GM19397 (cell line): ENCODE measurements around the gene ITGAE.

ENCODE experiments used
- ATAC-seq: cut with Tn5 transposase; IDR thresholded peaks from one replicate; pipeline ENCODE4 v1.9.1; 2021; ENCODE audit warnings: mild to moderate bottlenecking, moderate library complexity; ENCODE audit not compliant: unreplicated experiment

ITGAE gene

GRCh38 chr17:3672571-3672970, 128.4 kb downstream of the ITGAE start:
- ATAC-seq = no peak

- no peak for ATAC-seq
These were observed 131.4 kb downstream of the ITGAE start for GRCh38 chr17:3669548-3669947.

DNA sequence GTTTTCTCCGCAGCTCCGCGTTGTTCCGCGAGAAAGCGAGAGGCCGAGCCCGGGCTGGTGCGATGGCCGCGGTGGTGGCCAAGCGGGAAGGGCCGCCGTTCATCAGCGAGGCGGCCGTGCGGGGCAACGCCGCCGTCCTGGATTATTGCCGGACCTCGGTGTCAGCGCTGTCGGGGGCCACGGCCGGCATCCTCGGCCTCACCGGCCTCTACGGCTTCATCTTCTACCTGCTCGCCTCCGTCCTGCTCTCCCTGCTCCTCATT, 132.0 kb downstream of the ITGAE start:
- ATAC-seq = peak; percentile 9

- ATAC-seq = peak; percentile 88
These were observed 132.5 kb downstream of the ITGAE start, which contains the start of the genes EMC6 and TAX1BP3 for GRCh38 chr17:3668279-3669084. Gene EMC6 (plus strand): TSS chr17:3668812. CDS start chr17:3669147, 335 bp downstream. Gene TAX1BP3 (minus strand): TSS chr17:3668578. CDS start chr17:3668526, 52 bp downstream.

GRCh38 chr17:3667366-3668278, 133.4 kb downstream of the ITGAE start:
- peak; percentile 7 for ATAC-seq

- no peak for ATAC-seq
These were observed 134.5 kb downstream of the ITGAE start for GRCh38 chr17:3666516-3666915.

DNA sequence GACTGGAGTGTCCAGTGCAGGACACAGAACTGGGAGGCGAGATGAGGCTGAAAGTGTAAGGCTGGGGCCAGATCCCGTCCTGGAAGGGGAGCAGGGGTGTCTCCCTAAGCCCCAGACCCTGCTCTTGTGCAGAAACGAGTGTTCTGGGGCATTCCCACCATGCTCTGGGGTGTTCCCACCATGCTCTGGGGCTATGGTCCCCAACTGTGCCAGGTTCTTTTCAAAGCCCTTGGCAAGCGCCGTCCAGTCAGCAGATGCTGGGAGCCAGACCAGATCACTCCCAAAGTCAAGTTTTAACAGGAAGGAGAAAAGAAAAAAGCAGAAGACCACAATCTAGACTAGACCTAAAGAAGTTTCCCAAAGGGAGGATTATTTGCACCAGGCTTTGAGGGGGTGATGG, 135.2 kb downstream of the ITGAE start:
- no peak for ATAC-seq
